HG02571 (cell line): ENCODE measurements around the gene TREML4.
"Not testable (repeated sequence)": the region's sequence is repeated elsewhere in the genome, so short reads cannot be mapped to it uniquely, and the experiment has no call there.

ENCODE experiments used
- ATAC-seq: cut with Tn5 transposase; IDR thresholded peaks from one replicate; pipeline ENCODE4 v1.9.1; 2021; ENCODE audit warnings: mild to moderate bottlenecking, moderate library complexity; ENCODE audit not compliant: unreplicated experiment

Gene TREML4

GRCh38 chr6:41228096-41228495, at the start of gene TREML4:
TREML4 (plus strand) TSS chr6:41228349; CDS start chr6:41228428, 79 bp downstream.
- no peak for ATAC-seq

GRCh38 chr6:41179163-41179562, 49.0 kb upstream of the TREML4 start:
- ATAC-seq, result no peak

- no peak for ATAC-seq
These were observed 46.6 kb upstream of the TREML4 start for GRCh38 chr6:41181566-41181965.

- ATAC-seq, result no peak
These were observed 45.8 kb upstream of the TREML4 start for GRCh38 chr6:41182069-41183034.

GRCh38 chr6:41184761-41185160, 43.4 kb upstream of the TREML4 start:
- no peak for ATAC-seq

GRCh38 chr6:41186031-41186562, 42.1 kb upstream of the TREML4 start:
- ATAC-seq, result no peak

GRCh38 chr6:41187924-41188886, 39.9 kb upstream of the TREML4 start:
- ATAC-seq, result no peak

GRCh38 chr6:41189046-41189445, 39.1 kb upstream of the TREML4 start:
- ATAC-seq, result not testable (repeated sequence)

- no peak for ATAC-seq
These were observed 38.2 kb upstream of the TREML4 start for GRCh38 chr6:41189967-41190366.

- no peak for ATAC-seq
These were observed 37.4 kb upstream of the TREML4 start for GRCh38 chr6:41190791-41191190.

- ATAC-seq, result no peak
These were observed 36.6 kb upstream of the TREML4 start for GRCh38 chr6:41191569-41191968.

- no peak for ATAC-seq
These were observed 34.9 kb upstream of the TREML4 start for GRCh38 chr6:41193171-41193734.

- ATAC-seq, result no peak
These were observed 34.3 kb upstream of the TREML4 start for GRCh38 chr6:41193884-41194283.

GRCh38 chr6:41194386-41194785, 33.8 kb upstream of the TREML4 start:
- ATAC-seq, result no peak

- no peak for ATAC-seq
These were observed 30.9 kb upstream of the TREML4 start for GRCh38 chr6:41197234-41197633.

GRCh38 chr6:41199552-41200246, 28.4 kb upstream of the TREML4 start:
- ATAC-seq, result no peak

GRCh38 chr6:41200296-41200900, 27.8 kb upstream of the TREML4 start:
- ATAC-seq, result no peak

GRCh38 chr6:41200901-41201763, 27.0 kb upstream of the TREML4 start, which contains the start of gene TREML2:
TREML2 (minus strand) TSS chr6:41201149; CDS start chr6:41201008, 141 bp downstream.
- ATAC-seq, result no peak

- ATAC-seq, result no peak
These were observed 26.4 kb upstream of the TREML4 start for GRCh38 chr6:41201764-41202173.
